CD14-positive monocyte (primary cell): ENCODE results near the gene ADA. TPM values are rescaled to one million over a fixed set of nuclear protein-coding genes. Genes with fewer than 3 reads are reported as not detected.

Source experiments
- DNase-seq, 3 donors: peaks; one replicate each; pipeline ENCODE4 v3.0.0-alpha.2; 2011 to 2022
- H2AFZ ChIP-seq: 2 replicates; pipeline ENCODE4 v1.6.0; 2012; ENCODE audit warnings: mild to moderate bottlenecking, low read depth, low read length, inconsistent platforms; ENCODE audit not compliant: insufficient read depth, poor library complexity, severe bottlenecking
- H3K27ac ChIP-seq, 2 donors: 1 replicate in 1 of 2; 2 replicates in 1 of 2; pipeline ENCODE4 v1.5.1; 2012 to 2013; ENCODE audit warnings: low read length in 2 of 2, control low read depth in 1 of 2, inconsistent platforms in 1 of 2, low read depth in 1 of 2, mild to moderate bottlenecking in 1 of 2
- H3K27me3 ChIP-seq, 2 donors: one replicate each; pipeline versions ENCODE4 v1.6.0 to v1.6.1; 2011 to 2013; ENCODE audit warnings: low read length in 2 of 2; ENCODE audit not compliant: control insufficient read depth in 2 of 2, insufficient read depth in 2 of 2
- H3K36me3 ChIP-seq, 2 donors: replicated peaks in 1 of 2; 1 replicate in 1 of 2; 2 replicates in 1 of 2; pipeline versions ENCODE4 v1.5.1 to v1.6.1; 2012 to 2013; ENCODE audit warnings: low read length in 2 of 2, control low read depth in 1 of 2, inconsistent platforms in 1 of 2, mild to moderate bottlenecking in 1 of 2; ENCODE audit not compliant: insufficient read depth in 2 of 2, control insufficient read depth in 1 of 2
- H3K4me1 ChIP-seq, 2 donors: 1 replicate in 1 of 2; 2 replicates in 1 of 2; pipeline versions ENCODE4 v1.5.1 to v1.6.1; 2012 to 2013; ENCODE audit warnings: low read length in 2 of 2, control low read depth in 1 of 2, inconsistent platforms in 1 of 2, mild to moderate bottlenecking in 1 of 2, moderate library complexity in 1 of 2; ENCODE audit not compliant: insufficient read depth in 2 of 2, control insufficient read depth in 1 of 2
- H3K4me2 ChIP-seq: replicated peaks from 2 replicates; pipeline ENCODE3; 2012; ENCODE audit warnings: low read length, moderate library complexity, mild to moderate bottlenecking; ENCODE audit not compliant: poor library complexity, severe bottlenecking; ENCODE audit errors: extremely low read depth
- H3K4me3 ChIP-seq, 3 experiments: fragments of 200-600 bp in 1 of 3; sonication (generic) in 1 of 3; replicated peaks in 1 of 3; 1 replicate in 2 of 3; 2 replicates in 1 of 3; pipeline ENCODE4 v1.5.1; 2011 to 2013; ENCODE audit warnings: low read length in 3 of 3, mild to moderate bottlenecking in 3 of 3, control low read depth in 2 of 3, low read depth in 2 of 3, inconsistent platforms in 1 of 3, moderate library complexity in 1 of 3
- H3K79me2 ChIP-seq: 2 replicates; pipeline ENCODE4 v1.6.0; 2012; ENCODE audit warnings: mild to moderate bottlenecking, control low read depth, inconsistent platforms, low read length, moderate library complexity; ENCODE audit not compliant: insufficient read depth
- H3K9ac ChIP-seq: 2 replicates; pipeline ENCODE4 v1.6.0; 2017; ENCODE audit warnings: low read length, mild to moderate bottlenecking; ENCODE audit not compliant: insufficient read depth, poor library complexity, severe bottlenecking
- H3K9me3 ChIP-seq, 2 donors: replicated peaks in 1 of 2; 1 replicate in 1 of 2; 2 replicates in 1 of 2; pipeline versions ENCODE4 v1.5.1 to v1.6.1; 2012 to 2013; ENCODE audit warnings: low read length in 2 of 2, control low read depth in 1 of 2; ENCODE audit not compliant: control insufficient read depth in 1 of 2, insufficient read depth in 1 of 2
- H4K20me1 ChIP-seq: 2 replicates; pipeline ENCODE4 v1.6.0; 2012; ENCODE audit warnings: mild to moderate bottlenecking, low read length, control low read depth, moderate library complexity; ENCODE audit not compliant: insufficient read depth
- H3K27ac Mint-ChIP-seq, 7 donors: one replicate each; pipeline ENCODE4 v1.8.0; 2020; ENCODE audit warnings: mild to moderate bottlenecking in 7 of 7, mixed read lengths in 7 of 7, moderate library complexity in 6 of 7, inconsistent platforms in 2 of 7
- H3K27me3 Mint-ChIP-seq, 3 donors: one replicate each; pipeline ENCODE4 v1.8.0; 2021 to 2022; ENCODE audit warnings: low read depth in 3 of 3, mild to moderate bottlenecking in 3 of 3, mixed read lengths in 3 of 3, moderate library complexity in 3 of 3, inconsistent platforms in 1 of 3
- H3K36me3 Mint-ChIP-seq, 2 donors: one replicate each; pipeline ENCODE4 v1.8.0; 2020; ENCODE audit warnings: mixed read lengths in 2 of 2, inconsistent platforms in 1 of 2, mild to moderate bottlenecking in 1 of 2
- H3K4me1 Mint-ChIP-seq: one replicate; pipeline ENCODE4 v1.8.0; 2020; ENCODE audit warnings: mild to moderate bottlenecking, mixed read lengths
- H3K4me3 Mint-ChIP-seq, 2 donors: one replicate each; pipeline ENCODE4 v1.8.0; 2020; ENCODE audit warnings: mild to moderate bottlenecking in 2 of 2, mixed read lengths in 2 of 2, moderate library complexity in 1 of 2
- H3K9me3 Mint-ChIP-seq, 7 donors: one replicate each; pipeline ENCODE4 v1.8.0; 2020 to 2022; ENCODE audit warnings: mixed read lengths in 7 of 7, mild to moderate bottlenecking in 6 of 7, moderate library complexity in 6 of 7, inconsistent platforms in 2 of 7
- WGBS: methylation state at CpG from one replicate; pipeline ENCODE4 v1.1.5; 2013; ENCODE audit warnings: missing lambda C conversion rate; ENCODE audit not compliant: insufficient coverage; 5-methylcytosine and 5-hydroxymethylcytosine counted together
- intact Hi-C, 2 donors: fragments of 100-400 bp; cut with micrococcal nuclease; formaldehyde crosslinking; loops; one replicate each; pipeline versions ENCODE4 v1.15.0 to v1.15.1; 2023
- polyA plus RNA-seq, 3 donors: library from polyadenylated mRNA; depleted of rRNA in 1 of 3; unstranded in 2 of 3; stranded (reverse) in 1 of 3; fragments of 300-500 nt in 2 of 3; fragments of >200 nt in 1 of 3; fragmentation: Illumina TruSeq in 2 of 3; gene quantifications; 1 replicate in 2 of 3; 2 replicates in 1 of 3; pipeline ENCODE4 v1.2.3, GENCODE V29; 2012 to 2021
- TF ChIP-seq, protein P1 (sequence below): fragments of 200-600 bp; IDR thresholded peaks from one replicate; pipeline ENCODE4 v1.8.0; 2022; ENCODE audit warnings: antibody characterized with exemption, mild to moderate bottlenecking

Gene ADA
- polyA plus RNA-seq, 3 donors = 11.1 to 17.2 (median 15.6) TPM

DNA sequence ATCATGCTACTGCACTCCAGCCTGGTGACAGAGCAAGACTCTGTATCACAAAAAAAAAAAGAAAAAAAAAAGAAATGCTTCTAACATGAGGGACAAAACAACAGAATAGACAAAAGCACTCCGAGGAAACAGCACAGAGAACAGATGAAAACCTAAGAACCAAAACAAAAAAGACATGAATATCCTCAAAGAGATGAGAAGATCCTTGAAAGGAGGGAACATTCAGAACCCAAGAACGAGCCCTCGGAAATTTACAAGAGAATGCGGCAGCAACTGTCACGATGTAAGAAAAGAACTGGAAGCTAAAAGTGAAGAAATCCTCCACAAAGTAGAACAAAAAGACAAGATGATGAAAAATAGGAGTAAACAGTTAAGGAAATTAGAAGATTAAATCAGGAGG lies 21.2 kb downstream of the ADA start:
- no peaks in the 10 kb centered on the region for H4K20me1 ChIP-seq
- Mint-ChIP-seq H3K4me3 (no peak overlapping the region), H3K4me1 (peaks cover 2% of the 10 kb centered on the region), H3K36me3 (peaks cover 0 to 6% of the 10 kb centered on the region in 2 donors), H3K27ac (no peak overlapping the region), H3K27me3 (peaks cover 0 to 3% (median 0%) of the 10 kb centered on the region in 3 donors), H3K9me3 (no peaks in the 10 kb centered on the region)
- H3K9me3 ChIP-seq = no peaks in the 10 kb centered on the region
- intact Hi-C loops = no loop called here
- no peak overlapping the region for H2AFZ ChIP-seq
- H3K9ac ChIP-seq = no peak overlapping the region
- H3K36me3 ChIP-seq = no peaks in the 10 kb centered on the region
- H3K4me2 ChIP-seq = no peak overlapping the region
- no peaks in the 10 kb centered on the region for H3K79me2 ChIP-seq
- TF ChIP-seq, protein P1, sequence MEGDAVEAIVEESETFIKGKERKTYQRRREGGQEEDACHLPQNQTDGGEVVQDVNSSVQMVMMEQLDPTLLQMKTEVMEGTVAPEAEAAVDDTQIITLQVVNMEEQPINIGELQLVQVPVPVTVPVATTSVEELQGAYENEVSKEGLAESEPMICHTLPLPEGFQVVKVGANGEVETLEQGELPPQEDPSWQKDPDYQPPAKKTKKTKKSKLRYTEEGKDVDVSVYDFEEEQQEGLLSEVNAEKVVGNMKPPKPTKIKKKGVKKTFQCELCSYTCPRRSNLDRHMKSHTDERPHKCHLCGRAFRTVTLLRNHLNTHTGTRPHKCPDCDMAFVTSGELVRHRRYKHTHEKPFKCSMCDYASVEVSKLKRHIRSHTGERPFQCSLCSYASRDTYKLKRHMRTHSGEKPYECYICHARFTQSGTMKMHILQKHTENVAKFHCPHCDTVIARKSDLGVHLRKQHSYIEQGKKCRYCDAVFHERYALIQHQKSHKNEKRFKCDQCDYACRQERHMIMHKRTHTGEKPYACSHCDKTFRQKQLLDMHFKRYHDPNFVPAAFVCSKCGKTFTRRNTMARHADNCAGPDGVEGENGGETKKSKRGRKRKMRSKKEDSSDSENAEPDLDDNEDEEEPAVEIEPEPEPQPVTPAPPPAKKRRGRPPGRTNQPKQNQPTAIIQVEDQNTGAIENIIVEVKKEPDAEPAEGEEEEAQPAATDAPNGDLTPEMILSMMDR = no peak
- H3K27ac ChIP-seq = no peak overlapping the region
- no peaks in the 10 kb centered on the region for H3K4me1 ChIP-seq
- no peak overlapping the region for H3K4me3 ChIP-seq
- H3K27me3 ChIP-seq = no peaks in the 10 kb centered on the region
- WGBS = no CpG with 5 or more reads among the region's 5 CpGs
- DNase-seq = no peak

DNA sequence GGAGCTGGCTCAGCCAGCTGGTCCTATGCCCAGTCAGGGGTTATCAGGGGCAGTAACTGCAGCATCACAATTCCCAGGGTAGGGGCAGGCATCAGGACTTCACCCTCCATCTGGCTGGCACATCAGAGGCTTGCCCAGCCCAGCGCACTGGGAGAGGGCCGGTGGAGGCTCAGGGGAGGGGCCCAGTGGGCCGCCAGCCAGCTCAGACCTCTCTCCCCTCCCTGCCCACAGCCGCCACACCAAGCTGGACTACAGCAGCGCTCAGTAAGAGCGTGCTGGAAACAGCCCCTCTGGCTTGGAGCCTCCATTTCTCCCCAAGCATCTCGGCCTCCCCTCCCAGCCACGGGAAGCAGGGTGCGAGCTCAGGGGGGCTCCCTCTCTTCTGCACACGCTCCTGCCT lies 22.0 kb downstream of the ADA start:
- 89% methylated on average over 10 of the region's 10 CpGs for WGBS
- Histone ChIP-seq H3K79me2 (no peaks in the 10 kb centered on the region), H3K4me2 (no peak overlapping the region), H2AFZ (no peak overlapping the region), H4K20me1 (no peaks in the 10 kb centered on the region), H3K36me3 (no peaks in the 10 kb centered on the region), H3K27ac (no peak overlapping the region), H3K9me3 (no peaks in the 10 kb centered on the region), H3K4me3 (no peak overlapping the region), H3K4me1 (no peaks in the 10 kb centered on the region), H3K9ac (no peak overlapping the region), H3K27me3 (no peaks in the 10 kb centered on the region)
- H3K4me3 Mint-ChIP-seq = no peak overlapping the region
- peaks cover 0 to 3% (median 0%) of the 10 kb centered on the region in 3 donors for H3K27me3 Mint-ChIP-seq
- TF ChIP-seq, protein P1 = no peak
- H3K27ac Mint-ChIP-seq = peak overlapping the region in 1 of 7 donors; percentile 71
- intact Hi-C loops = no loop called here
- peaks cover 2% of the 10 kb centered on the region for H3K4me1 Mint-ChIP-seq
- H3K9me3 Mint-ChIP-seq = no peaks in the 10 kb centered on the region
- DNase-seq = no peak
- peaks cover 0 to 3% of the 10 kb centered on the region in 2 donors for H3K36me3 Mint-ChIP-seq
